ENCODE measurements around the gene PTRHD1. TPM values are rescaled to one million over a fixed set of nuclear protein-coding genes. Genes with fewer than 3 reads are reported as not detected.

Gene PTRHD1
- total RNA-seq, 4 donors from 2014 or later: 17.4 to 30.3 (median 21.6) TPM

GRCh38 chr2:24818721-24819167, 25.6 kb upstream of the PTRHD1 start:
- no peak for TF ChIP-seq CTCF (IDR thresholded peaks at IDR 0.05)
- DNase-seq (ENCODE audit: low spot score) (no peak), ATAC-seq (ENCODE audit: low FRiP score) (peak; percentile 27)

- peak; percentile 81 for ATAC-seq (ENCODE audit: low FRiP score)
- TF ChIP-seq CTCF (IDR thresholded peaks at IDR 0.05): no peak
- DNase-seq (ENCODE audit: low spot score): no peak
Observed at GRCh38 chr2:24816884-24817283, 23.7 kb upstream of the PTRHD1 start.

- DNase-seq (ENCODE audit: low spot score) (no peak), ATAC-seq (ENCODE audit: low FRiP score) (no peak)
- no peak for TF ChIP-seq CTCF (IDR thresholded peaks at IDR 0.05)
Observed at GRCh38 chr2:24816404-24816803, 23.2 kb upstream of the PTRHD1 start.

GRCh38 chr2:24815171-24815570, 22.0 kb upstream of the PTRHD1 start:
- ATAC-seq (ENCODE audit: low FRiP score) (no peak), DNase-seq (ENCODE audit: low spot score) (no peak)
- no peak for TF ChIP-seq CTCF (IDR thresholded peaks at IDR 0.05)

- TF ChIP-seq CTCF (IDR thresholded peaks at IDR 0.05): no peak
- no peak for ATAC-seq (ENCODE audit: low FRiP score)
- no peak for DNase-seq (ENCODE audit: low spot score)
Observed at GRCh38 chr2:24814516-24814915, 21.3 kb upstream of the PTRHD1 start.

GRCh38 chr2:24813691-24814137, 20.5 kb upstream of the PTRHD1 start:
- ATAC-seq (ENCODE audit: low FRiP score) (no peak), DNase-seq (ENCODE audit: low spot score) (no peak)
- TF ChIP-seq CTCF (IDR thresholded peaks at IDR 0.05): no peak

GRCh38 chr2:24809316-24810007, 16.3 kb upstream of the PTRHD1 start:
- no peak for DNase-seq (ENCODE audit: low spot score)
- TF ChIP-seq CTCF (IDR thresholded peaks at IDR 0.05): no peak
- ATAC-seq (ENCODE audit: low FRiP score): no peak

Data from omental fat pad (tissue), 4 donors.